Iris pigment epithelial cell (primary cell): ENCODE data around the gene THPO.

Experiments
- DNase-seq: peaks from one replicate; pipeline ENCODE4 v3.0.0-alpha.2; 2011; ENCODE audit warnings: low read depth

The THPO gene

DNA sequence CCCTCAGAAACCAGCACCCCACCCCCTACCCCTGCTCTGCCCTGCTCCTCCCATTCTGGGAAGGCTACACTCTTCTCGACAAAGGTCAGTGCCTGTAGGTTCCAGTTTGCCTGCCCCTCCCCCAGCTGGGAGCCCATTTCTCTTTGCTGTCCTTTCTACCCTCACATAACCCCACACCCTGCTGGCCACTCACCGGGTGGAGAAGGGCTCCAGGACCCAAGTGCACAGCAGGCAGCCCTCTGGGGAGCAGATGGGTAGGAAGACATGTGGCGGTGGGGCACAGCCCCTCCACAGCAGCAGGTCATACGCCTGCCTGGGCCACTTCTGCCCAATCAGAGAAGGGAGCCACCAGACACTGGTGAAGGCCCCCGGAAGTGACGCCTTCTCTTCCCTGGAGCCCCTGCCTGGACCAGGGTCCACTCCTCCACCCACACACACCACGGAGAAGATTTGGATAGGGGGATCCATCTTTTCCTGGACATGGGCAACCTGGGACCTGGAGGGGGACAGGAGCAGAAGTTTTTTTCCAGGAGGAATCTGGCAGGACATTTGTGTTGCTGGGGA is at the start of gene THPO:
TSS of gene THPO (minus strand) at position 326 of the 564 bp plus-strand sequence. CDS start 1,948 bp downstream, outside the sequence.
- DNase-seq = no peak

DNA sequence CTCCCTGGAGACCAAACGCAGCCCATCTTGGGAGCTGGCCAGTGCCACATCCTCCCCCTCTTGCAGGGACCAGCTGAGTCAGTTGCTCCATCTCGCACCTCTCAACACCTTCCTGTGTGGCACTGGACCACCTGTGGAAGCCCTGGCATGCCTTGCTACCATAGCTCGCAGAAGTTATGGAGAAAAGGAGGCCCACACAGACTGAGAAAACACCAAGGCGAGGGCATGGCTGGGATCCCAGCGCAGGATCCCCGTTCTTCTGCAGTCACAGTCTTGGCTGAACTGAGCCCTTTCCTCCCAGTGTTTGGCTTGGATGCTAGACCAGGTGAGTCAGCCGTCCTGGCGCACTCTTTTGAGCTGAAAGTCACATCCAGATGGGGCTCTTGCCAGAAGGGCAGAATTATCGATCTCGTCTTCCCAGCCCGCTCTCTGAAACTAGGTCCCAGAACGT is 48.7 kb upstream of the THPO start:
- no peak for DNase-seq

DNA sequence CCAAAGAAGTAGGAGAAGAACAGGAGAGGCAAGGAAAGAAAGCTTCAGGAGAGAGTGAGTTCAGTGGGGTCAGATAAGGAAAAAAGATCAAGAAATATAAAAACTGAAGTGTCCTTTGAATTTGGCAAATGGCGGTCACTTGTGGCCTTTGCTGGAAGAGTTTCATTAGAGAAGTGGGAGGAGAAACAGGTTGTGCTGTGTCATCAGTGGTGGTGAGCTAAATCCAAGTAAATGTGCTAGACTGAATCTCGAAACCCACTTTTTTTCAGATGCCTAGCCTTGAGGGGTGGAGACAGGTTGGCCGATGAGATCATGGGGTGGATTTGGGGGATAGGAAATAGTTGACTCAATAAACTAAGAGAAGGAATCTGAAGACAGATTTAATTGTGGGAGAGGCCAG is 45.6 kb upstream of the THPO start:
- no peak for DNase-seq

DNA sequence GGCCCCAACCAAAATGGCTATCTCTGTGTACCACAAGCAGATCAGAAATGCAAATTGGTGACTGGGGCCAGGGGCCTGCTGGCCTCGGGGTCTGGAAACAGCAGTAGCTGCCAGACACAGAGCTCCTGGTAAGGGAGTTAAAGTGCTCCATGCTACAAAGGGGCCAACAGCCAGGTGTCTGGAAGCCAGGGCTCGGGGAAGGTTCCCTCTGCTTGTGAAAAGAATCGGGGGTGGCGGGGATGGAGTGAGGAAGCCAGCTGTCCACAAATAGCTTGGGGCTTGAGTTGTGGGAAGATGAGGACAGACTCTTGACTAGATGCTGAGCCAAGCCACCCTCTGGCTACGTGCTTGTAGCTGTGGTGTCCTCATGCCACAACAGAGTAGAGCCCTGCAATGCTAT is 41.2 kb upstream of the THPO start:
- DNase-seq = no peak

DNA sequence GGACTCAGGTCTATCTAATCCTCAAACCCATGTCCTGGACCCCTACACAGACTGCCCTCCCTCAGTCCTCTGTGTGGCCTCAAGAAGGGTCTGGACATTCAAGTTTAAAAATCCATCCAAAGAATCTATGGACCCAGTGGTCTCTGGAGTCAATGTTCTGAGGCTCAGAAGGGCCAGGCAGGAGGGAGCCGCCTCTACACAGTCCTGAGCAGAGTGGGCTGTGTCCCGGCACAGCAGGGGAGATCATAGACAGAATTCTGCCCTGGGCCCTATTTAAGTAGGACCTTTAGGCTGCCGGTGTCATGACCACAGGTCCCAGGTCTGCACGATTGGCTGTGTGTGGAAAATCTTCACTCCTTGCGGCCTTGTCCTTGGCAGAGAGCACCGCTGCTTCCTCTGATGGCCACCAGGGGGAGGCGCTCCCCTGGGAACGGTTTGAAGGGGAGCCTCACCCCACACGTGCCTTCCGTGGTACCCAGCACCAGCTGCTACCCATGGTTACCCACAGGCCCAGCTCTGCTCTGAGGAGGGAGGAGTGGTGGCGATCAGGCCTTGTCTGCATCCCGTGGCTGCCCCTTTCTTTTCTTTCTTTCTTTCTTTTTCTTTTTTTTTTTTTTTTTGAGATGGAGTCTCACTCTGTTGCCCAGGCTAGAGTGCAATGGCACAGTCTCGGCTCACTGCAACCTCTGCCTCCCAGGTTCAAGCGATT is 39.8 kb upstream of the THPO start:
- peak; percentile 53 for DNase-seq

DNA sequence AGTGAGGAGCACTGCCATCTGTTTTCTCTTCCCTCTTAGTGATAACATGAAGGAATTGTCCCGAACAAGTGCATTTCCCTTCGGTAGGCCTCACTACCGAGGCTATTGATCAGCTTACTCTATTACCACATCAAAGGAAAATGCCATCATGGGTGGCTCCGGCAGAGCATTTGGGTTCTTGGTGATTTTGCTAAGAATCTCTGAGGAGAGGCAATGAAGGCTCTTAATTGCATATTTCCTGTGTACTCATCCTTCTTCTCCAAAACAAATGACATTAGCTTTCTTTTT is 37.1 kb upstream of the THPO start:
- DNase-seq = no peak

DNA sequence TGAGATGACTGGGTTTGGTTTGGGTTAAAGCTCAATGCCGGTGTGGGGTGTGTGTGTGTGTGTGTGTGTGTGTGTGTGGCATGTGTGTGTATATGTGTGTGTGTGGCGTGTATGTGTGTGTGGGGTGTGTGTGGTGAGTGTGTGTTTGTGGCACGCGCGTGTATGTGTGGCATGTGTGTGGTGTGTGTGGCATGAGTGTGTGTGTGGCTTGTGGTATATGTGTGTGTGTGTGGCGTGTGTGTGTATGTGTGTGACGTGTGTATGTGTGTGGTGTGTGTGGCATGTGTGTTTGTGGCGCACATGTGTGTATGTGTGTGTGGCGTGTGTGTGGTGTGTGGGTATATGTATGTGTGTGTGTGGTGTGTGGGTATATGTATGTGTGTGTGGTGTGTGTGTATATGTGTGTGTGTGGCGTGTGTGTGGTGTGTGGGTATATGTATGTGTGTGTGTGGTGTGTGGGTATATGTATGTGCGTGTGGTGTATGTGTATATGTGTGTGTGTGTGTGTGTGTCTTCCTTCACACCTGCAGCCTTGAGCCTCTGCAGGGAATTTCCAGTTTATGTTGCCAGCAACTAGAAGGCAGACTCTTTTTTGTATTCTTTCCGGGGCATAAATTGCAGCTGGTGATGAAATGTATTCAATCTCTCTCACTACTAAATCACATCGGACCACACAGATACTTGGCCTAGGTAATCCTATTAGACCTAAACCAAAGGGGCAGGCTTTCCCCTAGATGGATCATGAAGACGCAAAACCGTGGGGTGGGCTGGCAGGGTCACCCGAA is 36.6 kb upstream of the THPO start:
- DNase-seq = no peak

DNA sequence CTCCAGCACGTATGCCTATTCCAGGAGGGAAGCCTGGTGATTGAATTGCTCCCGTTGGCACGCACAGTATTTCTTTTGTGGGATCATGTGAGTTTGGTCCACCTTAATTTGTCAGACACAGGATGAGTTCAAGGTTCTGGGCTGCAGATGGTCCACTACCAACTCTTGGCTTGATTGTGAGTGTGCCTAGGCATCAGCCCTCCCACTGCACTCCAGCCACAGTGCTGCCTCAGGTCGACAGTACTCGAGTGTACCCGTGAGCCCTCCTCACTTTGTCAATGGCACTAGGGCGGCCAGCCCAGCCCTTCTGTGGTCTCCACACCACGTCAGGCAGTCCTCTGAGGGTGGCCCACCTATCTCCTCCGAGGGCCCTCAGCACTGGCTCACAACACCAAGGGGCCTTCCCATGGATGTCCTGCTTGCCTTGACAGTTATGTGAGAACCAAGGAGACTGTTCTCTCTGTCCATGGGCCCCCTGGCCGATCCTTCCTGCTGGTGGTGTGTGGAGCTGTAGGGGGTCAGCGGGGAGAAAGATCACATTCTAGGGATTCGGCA is 32.0 kb upstream of the THPO start:
- DNase-seq = no peak

DNA sequence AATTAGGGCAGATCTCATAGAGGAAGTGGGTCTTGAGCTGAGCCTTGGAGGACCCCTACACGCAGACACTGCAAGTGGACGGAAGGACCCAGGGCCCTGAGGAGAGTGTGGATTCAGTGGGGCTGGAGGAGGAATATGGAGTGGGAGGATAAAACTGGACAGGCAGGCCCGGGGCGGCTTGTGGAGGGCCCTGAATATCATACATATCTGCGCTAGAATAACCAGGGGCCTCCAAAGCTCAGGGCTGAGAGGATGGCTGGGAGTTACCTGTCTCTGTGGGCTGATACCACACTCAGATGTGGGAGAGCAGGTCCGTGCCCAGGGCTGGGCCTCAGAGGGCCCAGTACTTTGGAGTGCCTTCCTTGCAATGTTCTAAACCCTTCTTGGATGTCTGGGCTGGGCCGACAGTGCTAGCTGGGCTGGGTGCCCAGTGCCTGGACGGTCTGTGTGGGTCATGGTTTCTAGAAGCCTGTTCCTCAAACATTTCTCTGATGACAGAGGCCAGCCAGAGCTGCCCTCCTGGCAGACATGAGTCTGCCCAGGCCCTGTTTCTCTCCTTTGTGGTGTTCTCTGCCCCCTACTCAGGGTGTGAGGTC is 31.4 kb upstream of the THPO start:
- no peak for DNase-seq

DNA sequence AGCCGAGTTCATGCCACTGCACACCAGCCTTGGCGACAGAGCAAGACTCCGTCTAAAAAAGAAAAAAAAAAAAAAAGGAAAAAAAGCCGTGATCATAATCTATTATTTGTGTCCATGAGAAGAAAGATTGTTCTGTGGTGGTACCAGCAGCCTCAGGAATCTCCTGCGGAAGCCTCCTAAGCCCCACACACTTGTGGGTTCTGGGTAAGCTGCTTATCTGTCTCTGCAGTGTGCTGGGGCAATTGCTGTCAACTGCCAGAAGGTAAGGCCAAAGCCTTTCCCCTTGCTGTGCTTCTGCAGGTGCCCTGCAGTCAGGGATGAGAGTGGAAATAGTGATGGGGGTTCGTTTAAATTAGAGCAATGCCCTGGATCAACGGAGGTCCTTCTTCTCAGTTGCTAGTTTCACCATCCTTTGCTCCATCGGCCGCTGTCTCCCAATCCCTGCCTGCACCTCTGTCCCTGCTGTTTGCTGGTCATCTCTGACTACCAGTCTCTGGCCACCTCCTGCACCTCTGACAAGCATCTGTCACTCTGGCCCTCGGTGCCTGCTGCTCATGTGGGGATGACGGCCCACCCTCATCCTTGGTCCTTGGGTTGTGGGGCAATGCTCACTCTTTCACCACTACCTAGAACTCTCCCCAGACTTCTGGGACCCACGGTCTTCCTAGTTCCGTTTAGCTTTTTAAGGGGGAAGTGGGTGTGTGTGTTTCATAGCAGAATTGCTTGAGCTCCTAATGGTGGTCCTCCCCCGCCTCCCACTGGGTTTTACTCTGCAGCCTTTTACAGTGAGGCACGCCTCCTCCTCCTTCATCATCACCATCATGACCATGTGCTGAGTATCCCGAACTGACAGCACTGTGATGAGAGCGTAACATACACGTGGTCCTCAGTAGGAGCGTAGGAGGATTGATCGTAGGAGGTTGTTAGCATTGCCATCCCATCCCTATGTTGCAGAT is 27.3 kb upstream of the THPO start:
- no peak for DNase-seq

DNA sequence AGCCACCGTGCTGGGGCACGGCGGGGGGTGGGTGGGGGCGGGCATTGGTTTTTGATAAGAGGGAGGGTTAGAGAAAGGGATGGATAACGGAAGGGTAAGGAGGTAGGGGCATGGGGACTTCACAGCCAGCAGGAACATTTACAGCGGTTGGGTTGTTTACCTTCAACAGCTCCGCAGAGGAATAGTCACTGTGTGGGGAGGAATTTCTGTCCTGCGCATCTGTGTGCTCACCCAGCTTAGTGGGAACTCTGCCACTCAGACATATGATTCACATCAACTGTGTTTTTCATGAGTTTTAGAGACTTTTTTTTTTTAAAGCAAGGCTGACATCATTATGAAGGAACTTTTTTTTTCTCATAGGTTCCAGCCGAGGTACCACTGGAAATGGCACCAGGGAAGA is 21.4 kb upstream of the THPO start:
- peak; percentile 96 for DNase-seq

DNA sequence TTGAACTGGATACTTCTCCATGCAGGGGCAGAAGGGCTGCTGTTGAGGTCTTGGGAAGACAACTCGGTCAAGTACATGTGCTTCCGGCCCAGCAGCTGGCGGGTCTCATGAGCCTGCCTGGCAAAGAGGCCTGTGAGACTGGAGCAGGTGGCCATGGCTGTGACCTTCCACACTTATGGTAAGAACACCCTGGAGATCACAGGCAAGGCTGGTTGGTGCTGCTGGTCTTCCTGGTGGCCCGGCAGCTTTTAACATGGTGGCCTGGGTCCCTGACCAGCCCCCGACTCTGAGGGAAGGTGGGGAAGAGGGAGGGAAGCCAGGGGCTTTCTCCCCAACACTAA is 17.3 kb upstream of the THPO start:
- DNase-seq = no peak

DNA sequence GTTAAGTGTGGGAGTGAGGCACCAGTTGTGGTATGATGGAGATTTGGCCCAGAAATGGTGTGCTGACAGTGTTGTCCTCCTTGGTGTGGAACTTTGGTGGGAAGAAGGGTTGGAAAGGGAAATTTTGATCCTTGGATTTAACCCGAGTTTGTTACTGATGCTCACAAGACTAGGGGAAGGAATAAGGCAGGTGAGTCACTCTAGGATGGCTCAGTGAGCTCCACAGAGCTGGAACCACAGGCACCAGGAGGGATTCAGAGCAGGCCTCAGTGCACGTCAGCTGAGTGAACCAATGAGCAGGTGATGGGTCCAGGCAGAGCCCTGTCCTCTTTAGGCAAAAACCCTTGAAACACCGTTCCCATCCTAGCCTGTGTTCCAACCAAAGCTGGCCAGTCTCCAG is 13.3 kb upstream of the THPO start:
- DNase-seq = no peak

DNA sequence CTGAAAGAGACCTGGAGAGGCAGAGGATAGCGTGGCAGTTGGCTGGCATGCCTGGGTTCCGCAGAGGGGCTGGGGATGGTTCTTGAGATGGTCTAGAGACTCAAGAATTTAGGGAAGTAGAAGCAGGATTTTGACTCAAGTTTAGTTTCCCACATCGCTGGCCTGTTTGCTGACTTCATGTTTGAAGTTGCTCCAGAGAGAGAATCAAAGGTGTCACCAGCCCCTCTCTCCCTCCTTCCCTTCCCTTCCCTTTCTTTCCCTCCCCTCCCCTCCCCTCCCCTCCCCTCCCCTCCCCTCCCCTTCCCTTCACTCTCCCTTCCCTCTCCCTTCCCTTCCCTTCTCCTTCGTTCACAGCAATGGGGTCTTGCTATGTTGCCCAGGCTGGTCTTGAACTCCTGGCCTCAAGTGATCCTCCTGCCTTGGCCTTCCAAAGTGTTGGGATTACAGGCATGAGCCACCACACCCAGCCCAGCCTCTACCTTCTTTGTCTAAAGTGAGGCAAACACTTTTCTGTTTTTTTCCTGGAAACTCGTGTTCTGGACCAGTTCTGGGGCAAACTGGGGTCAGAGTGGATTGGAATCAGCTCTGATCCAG is 12.0 kb upstream of the THPO start:
- DNase-seq = no peak

DNA sequence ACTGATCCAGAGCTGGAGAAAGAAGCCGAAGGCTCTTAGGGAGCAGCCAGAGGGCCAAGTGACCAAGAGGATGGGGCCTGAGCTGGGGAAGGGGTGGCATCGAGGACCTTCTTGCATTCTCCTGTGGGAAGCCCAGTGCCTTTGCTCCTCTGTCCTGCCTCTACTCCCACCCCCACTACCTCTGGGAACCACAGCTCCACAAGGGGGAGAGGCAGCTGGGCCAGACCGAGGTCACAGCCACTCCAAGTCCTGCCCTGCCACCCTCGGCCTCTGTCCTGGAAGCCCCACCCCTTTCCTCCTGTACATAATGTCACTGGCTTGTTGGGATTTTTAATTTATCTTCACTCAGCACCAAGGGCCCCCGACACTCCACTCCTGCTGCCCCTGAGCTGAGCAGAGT is 11.4 kb upstream of the THPO start:
- DNase-seq = no peak

DNA sequence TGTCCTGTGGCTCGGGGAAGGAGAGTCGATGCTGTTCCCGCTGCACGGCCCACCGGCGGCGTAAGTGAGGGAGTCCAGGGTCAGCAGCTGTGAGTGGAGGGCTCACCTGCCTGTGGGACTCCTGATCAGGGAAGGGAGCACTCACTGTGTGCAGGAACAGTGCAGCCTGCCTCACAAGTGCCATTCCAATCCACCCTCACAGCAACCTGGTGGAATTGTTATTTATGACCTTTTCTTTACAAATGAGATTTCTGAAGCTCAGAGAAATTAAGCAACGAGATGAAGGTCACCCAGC is 10.9 kb upstream of the THPO start:
- DNase-seq = no peak

DNA sequence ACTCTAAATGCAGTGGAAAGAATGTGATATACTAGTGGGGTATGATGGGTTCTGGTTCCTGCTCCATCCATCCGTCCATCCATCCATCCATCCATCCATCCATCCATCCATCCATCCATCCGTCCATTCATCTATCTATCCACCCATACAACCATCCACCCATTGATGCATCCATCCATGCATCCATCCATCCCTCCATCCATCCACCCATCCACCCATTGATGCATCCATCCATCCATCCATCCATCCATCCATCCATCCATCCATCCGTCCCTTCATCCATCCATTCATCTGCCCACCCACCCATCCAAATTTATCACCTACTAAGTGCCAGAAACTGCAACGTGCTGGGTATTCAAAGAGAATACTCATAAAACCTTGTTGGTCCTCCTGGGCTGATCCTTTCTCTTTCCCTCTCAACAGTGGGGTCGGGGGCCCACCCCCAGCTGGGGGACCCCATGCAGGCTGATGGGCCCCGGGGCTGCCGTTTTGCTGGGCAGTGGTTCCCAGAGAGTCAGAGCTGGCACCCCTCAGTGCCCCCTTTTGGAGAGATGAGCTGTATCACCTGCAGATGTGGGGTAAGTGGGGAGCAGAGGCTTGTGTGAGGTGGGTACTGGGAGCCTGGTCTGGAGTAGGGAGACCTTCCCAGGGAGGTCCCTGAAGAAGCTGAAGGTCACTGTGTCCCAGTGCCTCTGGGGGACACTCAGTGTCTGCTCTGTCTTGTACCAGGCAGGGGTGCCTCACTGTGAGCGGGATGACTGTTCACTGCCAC is 10.3 kb upstream of the THPO start:
- no peak for DNase-seq

DNA sequence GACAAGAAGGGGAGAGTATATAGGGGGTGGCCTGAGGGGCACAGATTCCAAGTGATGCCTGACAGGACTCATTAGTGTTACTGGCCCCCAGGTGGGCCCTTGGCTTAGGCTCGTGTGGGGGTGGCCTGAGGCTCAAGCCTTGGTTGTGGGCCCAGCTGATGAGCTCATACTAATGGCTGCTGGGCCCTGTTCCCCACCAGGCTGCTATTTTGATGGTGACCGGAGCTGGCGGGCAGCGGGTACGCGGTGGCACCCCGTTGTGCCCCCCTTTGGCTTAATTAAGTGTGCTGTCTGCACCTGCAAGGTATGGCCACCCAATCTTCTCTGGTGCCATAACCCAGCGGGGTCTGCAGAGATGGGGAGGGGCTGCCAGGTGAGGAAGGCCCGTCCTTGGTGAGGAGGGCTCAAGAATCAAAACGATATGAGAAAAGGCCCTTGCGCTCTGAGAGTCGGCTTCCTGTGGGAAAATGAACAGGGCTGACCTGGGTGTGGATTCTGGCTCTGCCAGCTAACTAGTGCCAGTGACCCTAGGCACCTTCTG is 9.2 kb upstream of the THPO start:
- DNase-seq = no peak

DNA sequence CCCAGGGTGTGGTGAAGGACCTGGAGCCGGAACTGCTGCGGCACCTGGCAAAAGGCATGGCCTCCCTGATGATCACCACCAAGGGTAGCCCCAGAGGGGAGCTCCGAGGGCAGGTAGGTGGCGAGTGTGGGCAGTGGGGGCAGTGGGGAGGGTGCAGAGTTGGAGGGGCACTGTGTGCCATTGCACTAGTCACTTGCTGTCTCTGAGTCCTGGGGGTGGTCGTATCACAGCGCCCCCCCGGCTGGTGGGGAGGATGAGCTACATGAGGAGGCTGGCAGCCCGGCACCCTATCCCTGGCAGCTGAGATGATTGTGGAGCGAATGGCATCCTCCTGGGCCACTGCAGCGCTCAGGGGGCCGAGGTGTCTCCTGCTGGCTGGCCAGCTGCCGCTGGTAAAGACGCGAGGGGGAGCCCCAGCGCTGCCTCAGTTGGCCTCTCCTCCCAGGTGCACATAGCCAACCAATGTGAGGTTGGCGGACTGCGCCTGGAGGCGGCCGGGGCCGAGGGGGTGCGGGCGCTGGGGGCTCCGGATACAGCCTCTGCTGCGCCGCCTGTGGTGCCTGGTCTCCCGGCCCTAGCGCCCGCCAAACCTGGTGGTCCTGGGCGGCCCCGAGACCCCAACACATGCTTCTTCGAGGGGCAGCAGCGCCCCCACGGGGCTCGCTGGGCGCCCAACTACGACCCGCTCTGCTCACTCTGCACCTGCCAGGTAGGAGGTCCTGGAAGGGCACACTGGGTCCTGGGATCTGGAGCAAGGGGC is 8.2 kb upstream of the THPO start:
- no peak for DNase-seq
